NCI-H69 (cell line): ENCODE data around the gene UBASH3B.
"Not testable (repeated sequence)": the region's sequence is repeated elsewhere in the genome, so short reads cannot be mapped to it uniquely, and the experiment has no call there.

Experiments
- DNase-seq: peaks from one replicate; lab custom pipeline; 2025; lab: John Stamatoyannopoulos, UW

The UBASH3B gene

DNA sequence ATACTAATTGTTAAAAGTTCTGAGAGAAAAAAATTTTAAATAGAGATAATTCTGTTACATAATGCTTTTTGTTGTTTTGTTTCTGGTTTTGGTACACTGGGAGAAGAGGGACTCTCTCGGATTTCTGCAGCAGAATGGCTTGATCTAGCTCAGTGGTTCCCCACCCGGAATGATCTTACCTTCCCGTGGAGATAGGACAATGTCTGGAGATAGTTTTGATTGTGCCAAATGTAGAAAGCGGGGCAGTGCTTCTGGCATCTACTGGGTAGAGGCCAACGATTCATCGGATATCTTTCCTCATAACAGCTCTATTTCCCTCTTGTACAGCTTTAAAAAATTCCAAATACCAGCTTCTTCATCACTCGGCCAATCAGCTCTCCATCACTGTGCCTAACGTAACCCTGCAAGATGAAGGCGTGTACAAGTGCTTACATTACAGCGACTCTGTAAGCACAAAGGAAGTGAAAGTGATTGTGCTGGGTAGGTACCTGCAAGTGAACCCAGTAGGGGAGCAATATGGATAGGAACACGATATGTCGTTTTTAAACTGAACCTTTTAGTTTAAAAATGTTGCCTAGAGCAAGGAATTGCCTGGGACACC is 195.9 kb downstream of the UBASH3B start:
- peak; percentile 64 for DNase-seq

GRCh38 chr11:122852074-122852795 is 196.7 kb downstream of the UBASH3B start:
- no peak for DNase-seq

DNA sequence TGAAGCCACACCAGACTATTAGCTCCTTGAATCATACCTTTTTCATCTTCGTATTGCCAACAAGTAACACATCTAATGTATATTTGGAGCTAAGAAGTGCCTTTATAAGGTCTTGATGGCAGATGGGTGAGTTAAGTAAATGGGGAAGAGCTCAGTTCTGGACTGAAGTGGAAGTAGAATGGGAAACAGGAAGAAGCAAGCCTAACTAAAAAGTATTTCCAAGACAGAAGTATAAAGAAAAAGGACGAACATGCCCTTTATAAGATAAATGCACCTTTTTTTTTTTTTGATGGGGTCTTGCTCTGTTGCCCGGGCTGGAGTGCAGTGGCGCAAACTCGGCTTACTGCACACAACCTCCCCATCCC is 197.3 kb downstream of the UBASH3B start:
- DNase-seq: no peak

- no peak for DNase-seq
Observed at GRCh38 chr11:122853261-122853660, 197.7 kb downstream of the UBASH3B start.

GRCh38 chr11:122853971-122854446 is 198.5 kb downstream of the UBASH3B start:
- DNase-seq: peak; percentile 85

- no peak for DNase-seq
Observed at GRCh38 chr11:122861631-122862030, 206.1 kb downstream of the UBASH3B start.

DNA sequence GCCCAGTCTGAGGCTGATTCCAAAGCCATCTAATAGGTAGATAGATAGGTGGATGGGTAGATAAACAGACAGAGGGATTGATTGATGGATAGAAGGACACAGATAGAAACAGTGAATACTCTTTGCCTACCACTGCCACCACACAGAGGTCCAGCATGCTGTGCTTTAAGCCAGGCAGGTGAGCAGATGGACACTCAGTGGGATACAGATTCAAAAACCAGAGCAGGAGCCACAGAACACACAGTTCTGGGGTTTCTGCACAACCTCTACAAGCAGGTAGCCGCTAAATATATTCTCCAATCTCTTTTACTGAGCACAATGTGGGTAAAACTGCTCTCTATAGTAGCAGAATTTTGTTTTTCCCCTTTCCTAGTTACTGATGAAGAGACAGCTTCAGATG is 206.6 kb downstream of the UBASH3B start:
- peak; percentile 65 for DNase-seq

- not testable (repeated sequence) for DNase-seq
Observed at GRCh38 chr11:122863154-122863553, 207.6 kb downstream of the UBASH3B start.

GRCh38 chr11:122863704-122864326 is 208.3 kb downstream of the UBASH3B start:
- peak; percentile 75 for DNase-seq
